A673 (cell line): ENCODE results near the gene PGC. TPM values are rescaled to one million over a fixed set of nuclear protein-coding genes. Genes with fewer than 3 reads are reported as not detected.

ENCODE experiments used
- BruUV-seq: library from RNA; stranded (reverse); fragments of 400-500 nt; replicated peaks from 2 replicates; lab custom pipeline; 2021; lab: Mats Ljungman, UMichigan
- CTCF ChIA-PET: fragments of 300-600 bp; sonication (Branson Sonifier 250); formaldehyde crosslinking; loops from one replicate; lab custom pipeline; 2022; ENCODE audit warnings: antibody characterized with exemption; lab: Charles Lee
- POLR2A ChIA-PET: fragments of 300-600 bp; sonication (Branson Sonifier 250); formaldehyde crosslinking; loops from one replicate; lab custom pipeline; 2022; ENCODE audit warnings: antibody characterized with exemption; ENCODE audit not compliant: low non-redundant PET; lab: Charles Lee
- DNase-seq: peaks from one replicate; pipeline ENCODE4 v3.0.0-alpha.2; 2015; ENCODE audit warnings: low spot score
- H3K27ac ChIP-seq: fragments of 200-600 bp; sonication (generic); 2 replicates; pipeline ENCODE4 v1.5.1; 2016; ENCODE audit warnings: mixed run types, low read depth, mild to moderate bottlenecking, mixed read lengths, antibody characterized with exemption, low read length; ENCODE audit not compliant: poor library complexity, severe bottlenecking
- H3K27me3 ChIP-seq: fragments of 200-600 bp; sonication (generic); replicated peaks from 2 replicates; pipeline ENCODE4 v1.6.1; 2017; ENCODE audit warnings: mixed run types, low read depth, mild to moderate bottlenecking, mixed read lengths, antibody characterized with exemption, low read length; ENCODE audit not compliant: insufficient read depth, poor library complexity
- H3K36me3 ChIP-seq: fragments of 200-600 bp; sonication (generic); 2 replicates; pipeline ENCODE4 v1.6.1; 2016; ENCODE audit warnings: mixed run types, mild to moderate bottlenecking, mixed read lengths, antibody characterized with exemption, low read length; ENCODE audit not compliant: insufficient read depth, poor library complexity, severe bottlenecking
- H3K4me1 ChIP-seq: fragments of 200-600 bp; sonication (generic); 2 replicates; pipeline ENCODE4 v1.6.1; 2017; ENCODE audit warnings: mixed run types, mild to moderate bottlenecking, mixed read lengths, antibody characterized with exemption, low read length; ENCODE audit not compliant: insufficient read depth, poor library complexity, severe bottlenecking
- H3K4me3 ChIP-seq: fragments of 200-600 bp; sonication (generic); 2 replicates; pipeline ENCODE4 v1.5.1; 2016; ENCODE audit warnings: low read depth, mixed run types, mild to moderate bottlenecking, mixed read lengths, low read length; ENCODE audit not compliant: poor library complexity, severe bottlenecking
- H3K9me3 ChIP-seq: fragments of 200-600 bp; sonication (generic); 2 replicates; pipeline ENCODE4 v1.6.1; 2016; ENCODE audit warnings: mixed run types, low read depth, mild to moderate bottlenecking, mixed read lengths, antibody characterized with exemption, low read length; ENCODE audit not compliant: poor library complexity, severe bottlenecking
- CTCF ChIP-seq: fragments of 300-800, 200-600 bp; sonication (generic); conservative IDR thresholded peaks from 2 replicates; pipeline ENCODE4 v1.5.1; 2017; ENCODE audit warnings: low read depth, mild to moderate bottlenecking, antibody characterized with exemption, low read length, moderate library complexity, mixed read lengths
- EZH2 ChIP-seq: fragments of 200-600 bp; sonication (generic); IDR thresholded peaks from 2 replicates; pipeline ENCODE4 v1.6.1; 2017; ENCODE audit warnings: borderline replicate concordance, low read depth, mild to moderate bottlenecking, mixed read lengths, antibody characterized with exemption, low read length; ENCODE audit not compliant: poor library complexity, severe bottlenecking
- intact Hi-C: fragments of 100-400 bp; cut with micrococcal nuclease; formaldehyde crosslinking; loops from one replicate; pipeline ENCODE4 v1.10.0; 2022; ENCODE audit not compliant: unreplicated experiment
- total RNA-seq: library from RNA; stranded (reverse); gene quantifications from 2 replicates; pipeline ENCODE4 v1.2.3, GENCODE V29; 2021

The PGC gene
- total RNA-seq, 1 experiment from 2014 or later, result not detected

- Histone ChIP-seq H3K4me3 (no peak overlapping the region), H3K27me3 (no peaks in the 10 kb centered on the region), H3K4me1 (peaks cover 30% of the 10 kb centered on the region), H3K36me3 (no peaks in the 10 kb centered on the region), H3K9me3 (no peaks in the 10 kb centered on the region), H3K27ac (no peak overlapping the region)
- ChIA-PET POLR2A (no interaction called here), CTCF (interaction anchor here (0.5 to 1.2 kb wide), 2 partner anchors 346 to 1279 kb away, joined by 3 read pairs; no protein-coding TSS in a partner anchor)
- TF ChIP-seq CTCF (no peak), EZH2 (no peak)
- no TSS peak for BruUV-seq
- DNase-seq, result no peak
- intact Hi-C loops, result no loop called here
Observed at GRCh38 chr6:41713650-41714291, 33.4 kb downstream of the PGC start.

GRCh38 chr6:41713159-41713649 is 34.0 kb downstream of the PGC start:
- H3K9me3 ChIP-seq, result no peaks in the 10 kb centered on the region
- H3K27ac ChIP-seq, result no peak overlapping the region
- no peak overlapping the region for H3K4me3 ChIP-seq
- POLR2A ChIA-PET, result no interaction called here
- H3K4me1 ChIP-seq, result peaks cover 29% of the 10 kb centered on the region
- no TSS peak for BruUV-seq
- no peaks in the 10 kb centered on the region for H3K27me3 ChIP-seq
- CTCF ChIA-PET, result interaction anchor here (0.5 to 1.2 kb wide), 2 partner anchors 346 to 1280 kb away, joined by 3 read pairs; no protein-coding TSS in a partner anchor
- intact Hi-C loops, result no loop called here
- DNase-seq, result no peak
- TF ChIP-seq EZH2, result no peak
- TF ChIP-seq CTCF, result no peak
- H3K36me3 ChIP-seq, result no peaks in the 10 kb centered on the region

- intact Hi-C loops, result no loop called here
- Histone ChIP-seq H3K4me1 (peaks cover 24% of the 10 kb centered on the region), H3K4me3 (no peak overlapping the region), H3K9me3 (no peaks in the 10 kb centered on the region), H3K27me3 (no peaks in the 10 kb centered on the region), H3K36me3 (no peaks in the 10 kb centered on the region), H3K27ac (no peak overlapping the region)
- no peak for DNase-seq
- no peak for TF ChIP-seq CTCF
- no peak for TF ChIP-seq EZH2
- BruUV-seq, result no TSS peak
- ChIA-PET POLR2A (no interaction called here), CTCF (no interaction called here)
Observed at GRCh38 chr6:41712651-41713103, 34.5 kb downstream of the PGC start.
